Suprapubic skin (tissue), 3 donors: ENCODE data around the gene SP7.

Experiments used
- POLR2AphosphoS5 ChIP-seq, 3 donors: sonication (generic); formaldehyde crosslinking; IDR thresholded peaks; one replicate each; pipeline ENCODE4 v1.6.1; 2017; ENCODE audit warnings: antibody characterized with exemption in 3 of 3
- TF ChIP-seq, protein P1 (sequence below), 2 donors: fragments of 200-600 bp in 1 of 2; fragments of 450-650 bp in 1 of 2; sonication (generic) in 1 of 2; IDR thresholded peaks; one replicate each; pipeline ENCODE4 v1.5.1; 2016 to 2019; ENCODE audit warnings: antibody characterized with exemption in 2 of 2, mild to moderate bottlenecking in 1 of 2, moderate library complexity in 1 of 2

DNA sequence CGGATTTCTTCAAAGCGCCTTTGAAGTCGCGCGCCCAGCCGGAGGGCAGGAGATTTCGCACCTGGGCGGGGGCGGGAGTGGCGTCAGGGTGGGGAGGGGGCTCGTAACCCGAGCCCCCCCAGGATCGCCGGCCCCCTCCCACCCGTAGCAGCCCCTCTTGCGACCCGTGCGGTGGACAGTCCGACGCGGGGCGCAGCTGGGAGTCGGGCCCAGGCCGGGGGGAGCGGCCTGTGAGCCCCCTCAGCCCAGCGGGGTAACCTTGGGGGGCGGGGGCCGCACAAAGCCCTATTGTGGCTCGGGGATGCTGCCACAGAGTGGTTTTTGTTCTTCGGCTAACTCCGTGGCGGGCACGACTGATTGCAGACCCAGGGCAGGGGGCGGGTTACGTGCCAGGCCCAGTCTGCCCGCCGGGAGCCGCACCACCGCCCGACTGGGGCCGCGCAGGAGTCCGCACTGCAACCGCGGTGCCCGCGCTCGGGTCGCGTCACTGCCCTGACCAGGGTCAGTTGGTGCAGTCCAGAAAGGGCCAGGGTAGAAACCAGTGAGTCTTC is 10.6 kb downstream of the SP7 start:
- TF ChIP-seq, protein P1, sequence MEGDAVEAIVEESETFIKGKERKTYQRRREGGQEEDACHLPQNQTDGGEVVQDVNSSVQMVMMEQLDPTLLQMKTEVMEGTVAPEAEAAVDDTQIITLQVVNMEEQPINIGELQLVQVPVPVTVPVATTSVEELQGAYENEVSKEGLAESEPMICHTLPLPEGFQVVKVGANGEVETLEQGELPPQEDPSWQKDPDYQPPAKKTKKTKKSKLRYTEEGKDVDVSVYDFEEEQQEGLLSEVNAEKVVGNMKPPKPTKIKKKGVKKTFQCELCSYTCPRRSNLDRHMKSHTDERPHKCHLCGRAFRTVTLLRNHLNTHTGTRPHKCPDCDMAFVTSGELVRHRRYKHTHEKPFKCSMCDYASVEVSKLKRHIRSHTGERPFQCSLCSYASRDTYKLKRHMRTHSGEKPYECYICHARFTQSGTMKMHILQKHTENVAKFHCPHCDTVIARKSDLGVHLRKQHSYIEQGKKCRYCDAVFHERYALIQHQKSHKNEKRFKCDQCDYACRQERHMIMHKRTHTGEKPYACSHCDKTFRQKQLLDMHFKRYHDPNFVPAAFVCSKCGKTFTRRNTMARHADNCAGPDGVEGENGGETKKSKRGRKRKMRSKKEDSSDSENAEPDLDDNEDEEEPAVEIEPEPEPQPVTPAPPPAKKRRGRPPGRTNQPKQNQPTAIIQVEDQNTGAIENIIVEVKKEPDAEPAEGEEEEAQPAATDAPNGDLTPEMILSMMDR (IDR thresholded peaks at IDR 0.05), result no peak
- TF ChIP-seq POLR2AphosphoS5 (IDR thresholded peaks at IDR 0.05), result no peak
